Naive thymus-derived CD4-positive, alpha-beta T cell (primary cell): ENCODE data around the gene MIPEP. TPM values are rescaled to one million over a fixed set of nuclear protein-coding genes. Genes with fewer than 3 reads are reported as not detected.

Experiments used
- ATAC-seq: fragments of 150-1000 bp; cut with Tn5 transposase; 2 replicates; pipeline ENCODE4 v1.10.0; 2021; ENCODE audit warnings: mild to moderate bottlenecking, moderate library complexity
- CTCF ChIA-PET: fragments of 350-600 bp; sonication (Branson Sonifier 250); formaldehyde crosslinking; loops from one replicate; lab custom pipeline; 2021; ENCODE audit warnings: antibody characterized with exemption; lab: Charles Lee
- POLR2A ChIA-PET: fragments of 350-600 bp; sonication (Branson Sonifier 250); formaldehyde crosslinking; loops from one replicate; lab custom pipeline; 2021; ENCODE audit warnings: antibody characterized with exemption, inconsistent platforms; lab: Charles Lee
- DNase-seq, 9 donors: peaks; one replicate each; pipeline versions ENCODE4 v3.0.0 to v3.0.0-alpha.2; 2020 to 2022; ENCODE audit warnings: mixed read lengths in 1 of 9
- H3K27ac ChIP-seq: one replicate; pipeline ENCODE4 v1.7.0; 2013; ENCODE audit warnings: mild to moderate bottlenecking, low read depth, low read length, moderate library complexity
- H3K27me3 ChIP-seq, 2 donors: one replicate each; pipeline ENCODE4 v1.7.0; 2013; ENCODE audit warnings: low read length in 2 of 2, mild to moderate bottlenecking in 2 of 2, moderate library complexity in 2 of 2; ENCODE audit not compliant: control insufficient read depth in 2 of 2, insufficient read depth in 2 of 2
- H3K36me3 ChIP-seq, 3 experiments: 1 replicate in 2 of 3; 2 replicates in 1 of 3; pipeline ENCODE4 v1.7.0; 2013; ENCODE audit warnings: low read length in 3 of 3, mild to moderate bottlenecking in 3 of 3, moderate library complexity in 1 of 3; ENCODE audit not compliant: insufficient read depth in 3 of 3, control insufficient read depth in 2 of 3
- H3K4me1 ChIP-seq, 2 donors: one replicate each; pipeline ENCODE4 v1.7.0; 2013; ENCODE audit warnings: low read length in 2 of 2, mild to moderate bottlenecking in 2 of 2, moderate library complexity in 1 of 2; ENCODE audit not compliant: control insufficient read depth in 2 of 2, insufficient read depth in 2 of 2
- H3K4me3 ChIP-seq: 2 replicates; pipeline ENCODE4 v1.7.0; 2013; ENCODE audit warnings: mild to moderate bottlenecking, low read length
- H3K9me3 ChIP-seq, 3 experiments: 1 replicate in 2 of 3; 2 replicates in 1 of 3; pipeline ENCODE4 v1.7.0; 2013; ENCODE audit warnings: low read length in 3 of 3; ENCODE audit not compliant: control insufficient read depth in 2 of 3
- H3K27ac Mint-ChIP-seq, 9 donors: one replicate each; pipeline ENCODE4 v1.8.0; 2020 to 2022; ENCODE audit warnings: mixed read lengths in 9 of 9, mild to moderate bottlenecking in 8 of 9, moderate library complexity in 5 of 9, inconsistent platforms in 2 of 9
- H3K27me3 Mint-ChIP-seq, 5 donors: one replicate each; pipeline ENCODE4 v1.8.0; 2021 to 2022; ENCODE audit warnings: mixed read lengths in 5 of 5, mild to moderate bottlenecking in 1 of 5
- H3K36me3 Mint-ChIP-seq, 5 donors: one replicate each; pipeline ENCODE4 v1.8.0; 2020 to 2022; ENCODE audit warnings: mixed read lengths in 5 of 5, mild to moderate bottlenecking in 3 of 5, inconsistent platforms in 1 of 5
- H3K4me1 Mint-ChIP-seq, 7 donors: one replicate each; pipeline ENCODE4 v1.8.0; 2020 to 2022; ENCODE audit warnings: mixed read lengths in 7 of 7, mild to moderate bottlenecking in 3 of 7, inconsistent platforms in 1 of 7
- H3K4me3 Mint-ChIP-seq, 10 donors: one replicate each; pipeline ENCODE4 v1.8.0; 2020 to 2022; ENCODE audit warnings: mild to moderate bottlenecking in 10 of 10, mixed read lengths in 10 of 10, moderate library complexity in 6 of 10, inconsistent platforms in 2 of 10
- H3K9me3 Mint-ChIP-seq, 11 donors: one replicate each; pipeline ENCODE4 v1.8.0; 2020 to 2022; ENCODE audit warnings: mixed read lengths in 11 of 11, mild to moderate bottlenecking in 4 of 11, inconsistent platforms in 1 of 11, moderate library complexity in 1 of 11
- intact Hi-C, 2 donors: fragments of 100-400 bp; cut with micrococcal nuclease; formaldehyde crosslinking; loops; one replicate each; pipeline ENCODE4 v1.15.1; 2023
- polyA plus RNA-seq, 2 donors: library from polyadenylated mRNA; unstranded; fragments of 300-500 nt; fragmentation: Illumina TruSeq; gene quantifications; one replicate each; pipeline ENCODE4 v1.2.3, GENCODE V29; 2021
- total RNA-seq, 6 experiments: library from RNA in 5 of 6; stranded (reverse) in 5 of 6; gene quantifications; 1 replicate in 5 of 6; 2 replicates in 1 of 6; pipeline ENCODE4 v1.2.3 and lab custom pipeline; 2021 to 2026

The MIPEP gene
- total and polyA plus RNA-seq, 7 experiments from 2014 or later, result 8.0 to 20.7 (median 9.5) TPM

DNA sequence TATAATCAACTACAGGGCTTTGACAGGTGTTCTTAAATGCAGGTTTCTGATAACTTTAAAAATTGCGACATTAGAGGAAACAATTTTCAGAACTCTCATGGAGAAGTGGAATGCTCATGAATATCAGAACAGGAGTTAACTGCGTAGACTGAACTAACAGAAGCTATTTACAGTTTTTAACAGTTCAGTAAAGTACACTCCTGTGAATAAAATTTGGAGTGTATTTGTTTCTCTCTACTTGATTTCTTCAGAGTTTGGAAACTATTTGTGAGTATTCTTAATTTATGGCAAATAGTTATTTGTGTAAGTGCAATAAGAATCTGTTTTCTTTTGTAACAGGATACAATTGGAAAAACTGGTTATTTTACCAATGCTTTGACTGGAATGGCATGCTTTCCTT lies 204.6 kb downstream of the MIPEP start:
- H3K27ac ChIP-seq, result no peak overlapping the region
- ChIA-PET CTCF (no interaction called here), POLR2A (no interaction called here)
- DNase-seq, result no peak
- no peak overlapping the region for H3K4me3 ChIP-seq
- peaks cover 0 to 32% (median 10%) of the 10 kb centered on the region in 11 donors for H3K9me3 Mint-ChIP-seq
- no peak for ATAC-seq
- peaks cover 0 to 4% (median 0%) of the 10 kb centered on the region in 7 donors for H3K4me1 Mint-ChIP-seq
- no peaks in the 10 kb centered on the region for H3K27me3 ChIP-seq
- intact Hi-C loops, result no loop called here
- H3K27me3 Mint-ChIP-seq, result peaks cover 0 to 7% (median 0%) of the 10 kb centered on the region in 5 donors
- H3K27ac Mint-ChIP-seq, result no peak overlapping the region
- no peak overlapping the region for H3K4me3 Mint-ChIP-seq
- H3K9me3 ChIP-seq, result no peaks in the 10 kb centered on the region
- no peaks in the 10 kb centered on the region for H3K4me1 ChIP-seq
- no peaks in the 10 kb centered on the region for H3K36me3 ChIP-seq
- H3K36me3 Mint-ChIP-seq, result no peaks in the 10 kb centered on the region

DNA sequence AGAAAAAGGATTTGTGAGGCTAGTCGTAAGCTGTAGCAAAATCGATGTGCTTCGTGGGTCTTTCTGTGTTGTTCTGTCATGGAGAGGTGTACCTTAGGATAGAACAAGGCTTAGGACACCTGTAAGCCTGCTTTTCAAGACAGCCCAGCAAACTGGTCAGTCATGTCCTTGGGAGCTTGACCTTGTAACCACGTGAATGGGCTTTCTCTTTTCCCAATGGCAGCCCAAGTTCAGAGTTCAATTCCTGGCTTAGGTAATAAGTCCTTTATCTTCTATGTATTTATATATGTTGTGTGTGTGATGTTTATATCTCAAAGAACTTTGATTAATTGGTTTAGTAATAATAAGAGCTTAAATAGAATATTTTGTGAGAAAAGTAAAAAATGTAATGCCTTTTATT lies 206.1 kb downstream of the MIPEP start:
- ATAC-seq (no peak), DNase-seq (no peak)
- ChIA-PET POLR2A (no interaction called here), CTCF (no interaction called here)
- H3K36me3 ChIP-seq, result no peaks in the 10 kb centered on the region
- Mint-ChIP-seq H3K27ac (no peak overlapping the region), H3K4me1 (peaks cover 0 to 13% (median 9%) of the 10 kb centered on the region in 7 donors), H3K27me3 (peaks cover 0 to 7% (median 2%) of the 10 kb centered on the region in 5 donors), H3K9me3 (peaks cover 0 to 32% (median 10%) of the 10 kb centered on the region in 11 donors), H3K4me3 (no peak overlapping the region), H3K36me3 (no peaks in the 10 kb centered on the region)
- no peaks in the 10 kb centered on the region for H3K27me3 ChIP-seq
- intact Hi-C loops, result no loop called here
- no peaks in the 10 kb centered on the region for H3K9me3 ChIP-seq
- H3K4me3 ChIP-seq, result no peak overlapping the region
- no peak overlapping the region for H3K27ac ChIP-seq
- no peaks in the 10 kb centered on the region for H3K4me1 ChIP-seq

DNA sequence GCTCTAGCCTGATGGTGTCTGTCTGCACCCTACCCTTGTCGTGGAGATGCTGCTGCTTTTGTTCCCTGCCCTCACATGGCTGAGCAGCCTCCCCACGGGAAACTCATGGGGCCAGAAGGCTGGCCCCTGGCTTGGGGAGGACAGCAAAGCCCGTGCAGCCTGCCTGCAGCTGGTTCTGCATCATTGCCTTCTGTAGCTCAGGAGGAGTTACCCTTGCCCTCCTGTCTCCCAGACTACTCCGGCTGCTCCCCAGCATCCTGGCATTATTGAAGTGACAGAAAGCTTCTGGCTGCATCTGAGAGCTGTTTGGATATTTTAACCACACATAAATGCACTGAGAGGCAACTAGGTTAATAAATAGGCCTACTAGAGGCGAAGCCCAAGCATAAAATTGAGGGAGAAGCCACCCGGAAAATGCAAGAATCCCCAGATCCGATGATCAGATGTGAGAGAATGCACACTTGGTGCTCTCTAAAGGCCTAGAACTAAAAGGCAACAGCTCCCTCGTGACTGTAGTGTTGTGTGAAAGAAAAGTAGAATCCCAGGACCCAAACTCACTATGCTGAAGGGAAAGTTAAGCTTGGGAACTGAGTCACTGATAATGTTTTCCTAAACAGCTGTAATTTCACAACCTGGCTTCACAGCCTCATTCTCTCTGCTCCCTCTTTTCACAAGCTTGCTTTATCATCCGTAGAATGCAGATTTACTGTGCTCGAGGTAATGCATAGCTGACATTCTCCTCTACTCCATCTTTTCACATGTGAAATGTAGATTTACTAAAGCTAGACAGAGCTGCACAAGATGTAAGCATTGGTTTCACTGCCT lies 208.1 kb downstream of the MIPEP start:
- no peak for ATAC-seq
- Mint-ChIP-seq H3K27ac (no peak overlapping the region), H3K27me3 (peaks cover 0 to 7% (median 2%) of the 10 kb centered on the region in 5 donors), H3K4me1 (peaks cover 0 to 13% (median 9%) of the 10 kb centered on the region in 7 donors), H3K4me3 (no peak overlapping the region), H3K9me3 (peaks cover 0 to 32% (median 10%) of the 10 kb centered on the region in 11 donors), H3K36me3 (no peaks in the 10 kb centered on the region)
- H3K9me3 ChIP-seq, result no peaks in the 10 kb centered on the region
- H3K4me3 ChIP-seq, result no peak overlapping the region
- no peaks in the 10 kb centered on the region for H3K27me3 ChIP-seq
- DNase-seq, result no peak
- H3K27ac ChIP-seq, result no peak overlapping the region
- ChIA-PET POLR2A (no interaction called here), CTCF (no interaction called here)
- intact Hi-C loops, result no loop called here
- no peaks in the 10 kb centered on the region for H3K4me1 ChIP-seq
- H3K36me3 ChIP-seq, result no peaks in the 10 kb centered on the region

Other genes with a start within 250 kb of the MIPEP start
- not detected for gene C1QTNF9B, start 8.1 kb upstream of the MIPEP start, total RNA-seq
- gene C1QTNF9B, start 8.1 kb upstream of the MIPEP start, polyA plus RNA-seq, result not detected